Cerebellar cortex (tissue), 1 donor: ENCODE results near the gene PCYT1A.

Experiments used
- DNase-seq: peaks from one replicate; pipeline ENCODE4 v3.0.0-alpha.2; 2015; ENCODE audit warnings: low spot score

Gene PCYT1A

GRCh38 chr3:196236223-196236622, 51.3 kb downstream of the PCYT1A start:
- DNase-seq: no peak

DNA sequence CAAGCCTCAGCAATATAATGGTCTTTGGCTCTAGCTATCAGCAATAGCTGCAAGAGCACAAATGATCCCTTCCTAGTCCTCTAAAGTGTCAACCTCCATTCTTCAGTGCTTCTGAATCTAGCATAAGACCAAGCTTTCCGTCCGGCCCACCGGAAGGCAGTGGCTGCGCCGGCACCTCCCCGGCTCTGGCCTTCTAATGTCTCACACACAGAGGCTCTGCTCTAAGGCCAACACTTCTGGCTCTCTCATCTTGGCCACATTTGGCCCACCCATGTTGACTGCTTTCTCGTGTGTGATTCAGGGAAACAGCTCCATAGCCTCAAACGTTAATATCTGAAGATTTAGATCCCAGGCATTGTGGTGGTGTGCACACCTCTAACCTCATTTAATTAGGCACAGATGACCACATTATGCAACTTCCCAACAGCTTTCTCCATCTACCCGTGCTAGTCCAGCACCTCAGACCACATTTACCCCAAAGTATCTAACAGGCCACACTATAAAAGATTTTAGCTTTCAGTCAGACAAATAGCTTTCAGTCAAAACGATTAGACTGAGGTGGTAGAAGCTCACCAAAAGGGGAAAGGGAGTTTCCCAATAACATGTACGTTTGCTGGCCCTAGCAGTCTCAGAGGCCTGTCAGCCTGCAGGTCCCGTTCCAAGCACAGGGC, 51.9 kb downstream of the PCYT1A start:
- no peak for DNase-seq

DNA sequence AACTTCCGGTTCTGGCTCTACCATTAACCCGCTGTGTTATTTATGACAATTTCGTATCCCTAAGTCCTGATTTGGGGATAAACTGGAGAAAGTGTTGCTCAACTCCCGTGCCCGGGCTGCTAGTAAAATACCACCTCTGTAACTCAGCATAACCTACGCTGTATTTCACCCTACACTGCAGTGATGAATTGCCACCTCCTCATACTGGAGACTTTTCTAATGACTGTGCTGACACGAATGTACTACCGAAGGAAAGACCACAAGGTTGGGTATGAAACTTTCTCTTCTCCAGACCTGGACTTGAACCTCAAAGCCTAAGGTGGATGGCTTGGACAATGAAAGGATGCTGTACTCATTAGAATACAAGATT, 54.7 kb downstream of the PCYT1A start:
- DNase-seq: no peak

- no peak for DNase-seq
These were observed 55.2 kb downstream of the PCYT1A start for GRCh38 chr3:196232154-196232881.

DNA sequence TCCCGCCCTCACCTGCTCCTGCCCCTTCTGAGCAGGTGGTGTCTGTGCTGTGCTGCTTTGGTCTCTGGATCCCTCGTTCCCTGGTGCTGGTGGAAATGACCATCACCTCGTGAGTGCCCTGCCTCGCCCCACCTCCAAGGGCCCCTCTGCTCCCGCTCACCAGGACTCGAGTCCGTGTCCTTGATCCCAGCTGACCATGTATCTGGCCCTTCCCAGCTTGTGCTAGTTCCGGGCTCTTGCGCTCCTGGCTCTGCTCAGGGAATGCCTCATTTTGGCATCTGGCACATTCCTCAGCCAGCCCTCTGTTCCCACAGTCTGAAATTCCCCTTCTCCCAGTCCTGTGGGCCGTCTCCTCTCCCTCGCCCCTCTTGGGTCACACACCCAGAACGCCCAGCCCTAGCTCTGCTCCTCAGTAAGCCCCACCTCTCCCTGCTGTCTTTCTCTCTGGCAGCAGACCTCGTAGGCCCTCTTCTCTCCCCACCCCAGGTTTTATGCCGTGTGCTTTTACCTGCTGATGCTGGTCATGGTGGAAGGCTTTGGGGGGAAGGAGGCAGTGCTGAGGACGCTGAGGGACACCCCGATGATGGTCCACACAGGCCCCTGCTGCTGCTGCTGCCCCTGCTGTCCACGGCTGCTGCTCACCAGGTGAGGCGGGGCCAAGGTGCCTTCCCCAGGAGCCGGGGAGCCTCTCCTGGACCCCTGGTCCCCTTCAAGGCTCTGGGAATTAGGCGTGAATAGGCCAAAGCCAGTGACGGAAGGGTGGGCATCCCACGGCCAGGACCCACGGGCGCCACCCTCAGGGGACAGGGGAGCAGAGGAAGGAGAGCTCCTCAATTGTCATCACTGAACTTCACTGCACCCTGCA, 59.7 kb downstream of the PCYT1A start:
- peak; percentile 21 for DNase-seq

GRCh38 chr3:196227121-196227561, 60.4 kb downstream of the PCYT1A start:
- no peak for DNase-seq

- DNase-seq: no peak
These were observed 61.7 kb downstream of the PCYT1A start for GRCh38 chr3:196225763-196226364.

- DNase-seq: no peak
These were observed 62.4 kb downstream of the PCYT1A start for GRCh38 chr3:196225086-196225485.

GRCh38 chr3:196222876-196223595, 64.5 kb downstream of the PCYT1A start:
- no peak for DNase-seq

DNA sequence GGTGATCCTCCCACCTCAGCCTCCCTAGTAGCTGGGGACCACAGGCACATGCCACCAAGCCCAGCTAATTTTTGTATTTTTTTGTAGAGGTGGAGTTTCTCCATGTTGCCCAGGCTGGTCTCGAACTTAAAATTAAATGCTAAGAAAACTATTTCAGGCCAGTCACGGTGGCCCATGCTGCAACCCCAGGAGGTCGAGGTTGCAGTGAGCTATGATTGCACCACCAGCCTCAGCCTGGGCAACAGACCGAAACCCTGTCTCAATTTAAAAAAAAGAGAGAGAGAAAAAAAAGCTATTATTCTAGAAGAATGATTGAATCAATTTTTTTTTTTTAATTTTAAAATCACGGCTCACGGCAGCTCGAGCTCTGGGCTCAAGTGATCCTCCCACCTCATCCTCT, 66.5 kb downstream of the PCYT1A start:
- no peak for DNase-seq

DNA sequence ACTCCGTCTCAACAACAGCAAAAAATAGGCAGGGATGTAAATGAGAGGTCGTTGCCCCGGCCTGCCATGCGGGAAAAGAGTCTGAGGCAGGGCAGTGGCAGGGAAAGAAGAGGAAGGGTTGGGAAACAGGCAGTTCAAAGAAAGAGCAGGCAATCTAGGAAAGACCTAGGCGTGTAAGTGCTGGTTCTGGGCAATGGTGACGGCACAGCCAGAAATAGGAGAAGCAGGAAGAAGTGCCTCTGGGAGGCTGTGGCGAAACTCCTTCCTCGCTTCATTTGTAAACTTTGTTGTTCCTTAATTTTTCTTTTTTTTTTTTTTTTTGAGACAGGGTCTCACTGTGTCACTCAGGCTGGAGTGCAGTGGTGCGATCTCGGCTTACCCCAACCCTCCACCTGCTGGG, 66.9 kb downstream of the PCYT1A start:
- DNase-seq: no peak

- DNase-seq: no peak
These were observed 67.6 kb downstream of the PCYT1A start for GRCh38 chr3:196219970-196220311.

DNA sequence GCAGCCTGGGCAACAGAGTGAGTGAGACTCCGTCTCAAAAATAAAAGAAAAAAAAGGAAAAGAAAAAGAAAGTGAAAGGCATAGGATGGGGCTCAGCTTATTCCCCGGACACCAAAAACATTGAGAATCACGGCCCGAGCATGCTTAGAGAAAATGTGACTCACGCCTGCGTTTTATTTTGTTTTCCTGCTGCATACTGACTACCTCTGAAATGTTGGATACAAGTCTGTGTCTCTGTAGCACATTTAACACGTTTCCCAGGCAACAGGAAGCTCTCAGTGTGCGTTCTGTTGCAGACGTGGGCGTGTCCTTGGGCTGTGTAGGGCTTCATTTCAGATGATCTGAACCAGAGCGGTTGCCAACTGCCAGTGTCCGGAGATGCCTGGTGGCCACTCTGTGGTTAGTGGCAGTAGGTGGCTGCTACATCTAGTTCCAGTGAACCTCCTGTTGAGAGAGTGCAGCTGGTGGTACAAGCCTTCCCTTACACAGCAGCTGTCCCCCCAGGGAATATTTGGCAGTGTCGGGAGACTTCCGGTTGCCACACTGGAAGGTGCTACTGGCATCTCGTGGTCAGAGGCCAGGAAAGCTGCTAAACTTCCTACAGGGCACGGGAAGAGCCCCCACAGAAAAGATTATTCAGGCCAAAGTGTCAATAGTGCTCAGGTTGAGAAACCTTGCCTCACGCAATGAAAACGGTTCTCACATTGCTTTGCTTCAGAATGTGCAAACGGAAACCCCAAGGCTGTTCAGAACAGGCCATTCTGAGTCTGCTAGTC, 68.1 kb downstream of the PCYT1A start:
- DNase-seq: peak; percentile 86

DNA sequence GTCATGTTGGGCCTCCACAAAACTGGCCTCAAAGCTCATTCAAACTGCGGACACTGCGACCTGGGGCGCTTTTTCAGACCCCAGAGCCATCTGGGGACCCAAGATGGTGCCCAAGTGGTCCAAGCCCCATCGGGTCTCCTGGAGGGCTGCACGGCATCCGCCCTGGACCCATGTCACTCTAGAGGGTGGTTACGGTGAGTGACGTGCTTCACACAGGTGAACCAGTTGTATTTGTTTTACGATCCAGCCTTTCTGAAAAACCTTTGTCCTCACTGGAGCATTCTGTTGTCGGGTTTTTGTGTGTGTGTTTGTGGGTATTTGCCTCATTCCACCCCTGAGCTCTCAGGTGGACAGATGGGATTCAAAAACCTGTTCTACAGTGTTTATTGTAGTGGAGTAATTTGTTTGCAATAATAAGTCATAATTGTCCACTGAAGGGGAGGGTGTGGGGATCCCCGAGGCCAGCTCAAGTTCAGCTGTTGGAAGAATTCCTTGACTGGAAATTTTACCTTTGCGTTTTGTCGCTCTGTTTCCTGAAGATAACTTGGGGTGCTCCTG, 69.3 kb downstream of the PCYT1A start:
- no peak for DNase-seq

DNA sequence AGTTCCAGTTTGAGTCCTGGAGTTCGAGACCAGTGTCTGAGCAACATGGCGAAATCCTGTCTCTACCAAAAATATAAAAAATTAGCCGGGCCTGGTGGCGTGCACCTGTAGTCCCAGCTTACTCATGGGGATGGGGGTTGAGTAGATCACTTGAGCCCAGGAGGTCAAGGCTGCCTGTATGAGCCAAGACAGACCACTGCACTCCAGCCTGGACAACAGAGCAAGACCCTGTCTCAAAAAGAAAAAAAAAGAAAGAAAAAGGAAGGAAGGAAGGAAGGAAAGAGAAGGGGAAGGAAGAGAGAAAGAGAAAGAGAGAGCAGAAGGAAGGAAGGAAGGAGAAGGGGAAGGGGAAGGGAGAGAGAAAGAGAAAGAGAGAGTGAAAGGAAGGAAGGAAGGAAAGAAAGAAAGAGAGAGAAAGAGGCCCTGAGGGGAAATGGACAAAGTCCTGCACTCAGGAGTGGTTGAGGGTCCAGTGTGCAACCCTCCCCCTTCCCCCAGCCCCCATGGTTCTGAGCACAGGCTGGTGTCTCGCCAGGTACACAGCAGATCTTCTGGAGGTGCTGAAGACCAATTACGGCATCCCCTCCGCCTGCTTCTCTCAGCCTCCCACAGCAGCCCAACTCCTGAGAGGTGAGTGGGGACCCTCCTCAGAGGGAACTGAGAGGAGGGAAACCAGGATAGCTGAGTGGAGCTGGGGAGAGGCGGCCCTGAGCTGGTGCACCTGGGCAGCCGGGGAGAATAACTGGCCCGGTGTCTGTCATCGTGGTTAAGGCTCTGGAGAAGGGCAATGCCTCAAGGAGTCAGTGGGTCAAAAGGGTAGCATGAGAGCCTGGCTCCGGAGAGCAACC, 70.0 kb downstream of the PCYT1A start:
- DNase-seq: no peak

GRCh38 chr3:196216681-196217211, 70.8 kb downstream of the PCYT1A start:
- no peak for DNase-seq

- DNase-seq: no peak
These were observed 71.4 kb downstream of the PCYT1A start, which contains the start of gene SLC51A for GRCh38 chr3:196216089-196216564. Gene SLC51A (plus strand): TSS chr3:196216534. CDS start chr3:196216713, 179 bp downstream.

DNA sequence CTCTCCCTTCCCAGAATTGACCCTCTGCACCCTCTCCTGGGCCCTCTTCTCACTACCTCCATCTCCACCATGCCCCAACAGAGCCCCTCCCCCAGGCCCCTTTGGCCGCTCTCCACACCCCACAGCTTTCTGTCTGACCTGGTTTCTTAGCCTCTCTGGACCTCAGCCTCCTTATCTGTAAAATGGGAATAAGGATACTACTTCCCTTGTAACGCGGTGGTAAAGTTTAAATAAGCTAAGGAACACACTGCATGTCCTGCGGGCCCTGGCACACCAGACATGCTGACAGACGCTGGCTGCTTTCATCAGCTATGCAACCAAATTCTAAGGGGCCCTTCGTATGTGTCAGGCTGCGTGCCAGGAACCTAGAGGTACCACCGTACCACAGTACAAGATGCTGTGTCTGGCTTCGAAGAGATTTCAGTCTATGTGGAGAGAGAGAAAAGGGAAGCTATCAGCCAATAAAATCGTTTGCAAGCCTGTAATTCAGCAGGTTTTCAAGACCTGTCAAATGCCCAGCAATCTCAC, 72.0 kb downstream of the PCYT1A start:
- DNase-seq: no peak
